PFSK-1 (cell line): Measurements from ENCODE around the gene ATP6V0D1.

Experiments
- FOXP2 ChIP-seq: optimal IDR thresholded peaks from 2 replicates; pipeline ENCODE3; 2011; ENCODE audit warnings: borderline replicate concordance, control low read depth, inconsistent platforms; ENCODE audit not compliant: insufficient read depth; ENCODE audit errors: extremely low read length, extremely low read depth
- POLR2AphosphoS5 ChIP-seq: IDR thresholded peaks from 2 replicates; pipeline ENCODE4 v1.6.1; 2012; ENCODE audit warnings: low read depth, mild to moderate bottlenecking, control low read depth, low read length, moderate library complexity
- SIN3A ChIP-seq: IDR thresholded peaks from 2 replicates; pipeline ENCODE4 v1.6.1; 2012; ENCODE audit warnings: mild to moderate bottlenecking, low read length, moderate library complexity, borderline replicate concordance; ENCODE audit not compliant: insufficient read depth
- TAF1 ChIP-seq: IDR thresholded peaks from 2 replicates; pipeline ENCODE4 v1.6.1; 2012; ENCODE audit warnings: low read length, control low read depth, borderline replicate concordance; ENCODE audit not compliant: insufficient read depth
- TF ChIP-seq, protein P1 (sequence below), 2 experiments: IDR thresholded peaks; 2 replicates each; pipeline versions ENCODE4 v1.6.1 to v1.8.0; 2011 to 2012; ENCODE audit warnings: low read depth in 2 of 2, low read length in 2 of 2, control low read depth in 1 of 2, inconsistent platforms in 1 of 2, mild to moderate bottlenecking in 1 of 2, moderate library complexity in 1 of 2; ENCODE audit not compliant: insufficient read depth in 1 of 2

Gene ATP6V0D1

GRCh38 chr16:67506468-67506867 lies 25.5 kb upstream of the ATP6V0D1 start:
- TF ChIP-seq, protein P1, sequence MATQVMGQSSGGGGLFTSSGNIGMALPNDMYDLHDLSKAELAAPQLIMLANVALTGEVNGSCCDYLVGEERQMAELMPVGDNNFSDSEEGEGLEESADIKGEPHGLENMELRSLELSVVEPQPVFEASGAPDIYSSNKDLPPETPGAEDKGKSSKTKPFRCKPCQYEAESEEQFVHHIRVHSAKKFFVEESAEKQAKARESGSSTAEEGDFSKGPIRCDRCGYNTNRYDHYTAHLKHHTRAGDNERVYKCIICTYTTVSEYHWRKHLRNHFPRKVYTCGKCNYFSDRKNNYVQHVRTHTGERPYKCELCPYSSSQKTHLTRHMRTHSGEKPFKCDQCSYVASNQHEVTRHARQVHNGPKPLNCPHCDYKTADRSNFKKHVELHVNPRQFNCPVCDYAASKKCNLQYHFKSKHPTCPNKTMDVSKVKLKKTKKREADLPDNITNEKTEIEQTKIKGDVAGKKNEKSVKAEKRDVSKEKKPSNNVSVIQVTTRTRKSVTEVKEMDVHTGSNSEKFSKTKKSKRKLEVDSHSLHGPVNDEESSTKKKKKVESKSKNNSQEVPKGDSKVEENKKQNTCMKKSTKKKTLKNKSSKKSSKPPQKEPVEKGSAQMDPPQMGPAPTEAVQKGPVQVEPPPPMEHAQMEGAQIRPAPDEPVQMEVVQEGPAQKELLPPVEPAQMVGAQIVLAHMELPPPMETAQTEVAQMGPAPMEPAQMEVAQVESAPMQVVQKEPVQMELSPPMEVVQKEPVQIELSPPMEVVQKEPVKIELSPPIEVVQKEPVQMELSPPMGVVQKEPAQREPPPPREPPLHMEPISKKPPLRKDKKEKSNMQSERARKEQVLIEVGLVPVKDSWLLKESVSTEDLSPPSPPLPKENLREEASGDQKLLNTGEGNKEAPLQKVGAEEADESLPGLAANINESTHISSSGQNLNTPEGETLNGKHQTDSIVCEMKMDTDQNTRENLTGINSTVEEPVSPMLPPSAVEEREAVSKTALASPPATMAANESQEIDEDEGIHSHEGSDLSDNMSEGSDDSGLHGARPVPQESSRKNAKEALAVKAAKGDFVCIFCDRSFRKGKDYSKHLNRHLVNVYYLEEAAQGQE (IDR thresholded peaks at IDR 0.05; ENCODE audit: insufficient read depth in 1 of 2, low read depth in 2 of 2, low read length in 2 of 2), result no peak
- no peak for TF ChIP-seq TAF1
- no peak for TF ChIP-seq FOXP2
- no peak for TF ChIP-seq POLR2AphosphoS5
- no peak for TF ChIP-seq SIN3A

DNA sequence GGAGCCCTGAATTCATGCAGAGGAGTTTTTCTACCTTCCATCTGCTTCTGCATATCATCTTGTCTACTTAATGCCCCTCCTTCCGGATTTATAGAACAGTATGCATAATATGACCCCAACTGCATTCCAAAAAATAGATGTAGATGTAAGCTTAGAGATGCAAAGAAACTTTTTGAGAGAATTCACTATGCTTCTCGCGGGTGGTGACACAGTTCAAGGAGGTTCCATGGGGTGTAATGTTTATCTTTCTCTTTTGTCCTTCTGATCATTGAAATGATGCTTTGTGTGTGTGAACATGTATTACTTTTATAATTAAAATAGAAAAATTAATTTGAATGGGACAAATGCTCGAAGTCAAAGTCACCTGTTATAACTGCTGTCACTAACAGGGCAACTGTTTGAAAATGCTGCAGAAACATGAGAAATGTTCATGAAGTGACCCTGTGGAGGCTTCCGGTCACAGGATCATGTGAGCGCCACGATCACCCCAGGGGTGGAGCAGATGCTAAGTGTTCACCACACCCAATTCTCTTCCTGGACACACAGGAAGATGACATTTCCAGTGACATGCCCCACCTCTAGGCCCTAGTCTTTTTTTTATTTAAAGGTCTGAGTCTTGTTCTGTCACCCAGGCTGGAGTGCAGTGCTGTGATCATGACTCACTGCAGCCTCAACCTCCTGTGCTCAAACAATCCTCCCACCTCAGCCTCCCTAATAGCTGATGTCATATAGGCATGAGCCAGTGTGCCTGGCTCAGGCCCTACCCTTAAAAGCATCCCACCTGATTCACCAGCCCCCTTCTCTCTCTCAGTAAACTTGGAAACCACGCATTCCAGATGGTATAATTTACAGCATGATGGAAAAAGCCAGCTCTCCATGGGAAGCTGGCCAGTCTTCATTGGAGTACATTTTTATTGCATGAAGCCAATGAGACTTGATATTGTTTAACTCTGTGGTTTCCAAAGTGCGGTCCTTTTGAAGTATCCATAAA lies 23.4 kb upstream of the ATP6V0D1 start:
- TF ChIP-seq SIN3A, result no peak
- TF ChIP-seq TAF1, result no peak
- TF ChIP-seq, protein P1 (IDR thresholded peaks at IDR 0.05; ENCODE audit: insufficient read depth in 1 of 2, low read depth in 2 of 2, low read length in 2 of 2), result no peak
- no peak for TF ChIP-seq FOXP2
- no peak for TF ChIP-seq POLR2AphosphoS5

DNA sequence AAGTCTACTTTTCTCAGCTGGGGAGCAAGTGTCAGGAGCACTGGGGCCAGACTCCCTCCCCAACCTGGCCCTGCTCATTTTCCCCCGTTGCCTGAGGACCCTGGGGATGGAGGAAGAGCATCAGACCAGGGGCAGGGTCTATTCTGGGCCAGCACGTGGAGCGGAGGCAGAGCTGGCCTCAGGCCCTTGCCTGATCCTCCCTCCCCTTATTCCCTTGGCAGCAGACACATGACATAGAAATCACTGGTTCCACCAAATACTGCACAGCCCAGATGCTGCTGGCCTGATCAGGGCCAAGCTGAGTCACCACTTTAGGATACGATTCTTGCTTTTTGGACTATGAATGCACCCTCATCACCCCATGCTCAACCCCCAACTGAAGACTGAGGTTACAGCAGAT lies 18.1 kb upstream of the ATP6V0D1 start:
- TF ChIP-seq TAF1 (no peak), SIN3A (no peak)
- TF ChIP-seq, protein P1 (IDR thresholded peaks at IDR 0.05; ENCODE audit: insufficient read depth in 1 of 2, low read depth in 2 of 2, low read length in 2 of 2), result no peak

- TF ChIP-seq FOXP2 (no peak), SIN3A (no peak), TAF1 (no peak), POLR2AphosphoS5 (no peak)
- TF ChIP-seq, protein P1 (IDR thresholded peaks at IDR 0.05; ENCODE audit: insufficient read depth in 1 of 2, low read depth in 2 of 2, low read length in 2 of 2), result no peak
Observed at GRCh38 chr16:67490335-67491096, 9.6 kb upstream of the ATP6V0D1 start.
